ENCODE measurements around the gene ATG4D.

- TF ChIP-seq POLR2A (IDR thresholded peaks at IDR 0.05) (no peak), CTCF (IDR thresholded peaks at IDR 0.05) (no peak)
Measured at GRCh38 chr19:10567656-10568055, 24.0 kb downstream of the ATG4D start.
